HL-60 (cell line): Measurements from ENCODE around the gene TBX2.

Experiments
- CTCF ChIP-seq: IDR thresholded peaks from one replicate; pipeline ENCODE4 v1.5.1; 2011; ENCODE audit warnings: low read length, control low read depth, inconsistent platforms; ENCODE audit not compliant: insufficient read depth
- GABPA ChIP-seq: IDR thresholded peaks from 2 replicates; pipeline ENCODE4 v1.6.1; 2012; ENCODE audit warnings: low read depth
- POLR2AphosphoS5 ChIP-seq: IDR thresholded peaks from 2 replicates; pipeline ENCODE4 v1.6.1; 2012; ENCODE audit warnings: low read depth
- SPI1 ChIP-seq: IDR thresholded peaks from 2 replicates; pipeline ENCODE4 v1.6.1; 2012; ENCODE audit warnings: low read depth, mild to moderate bottlenecking, borderline replicate concordance
- TF ChIP-seq, protein P1 (sequence below): IDR thresholded peaks from 2 replicates; pipeline ENCODE4 v1.6.1; 2012; ENCODE audit warnings: low read depth; ENCODE audit not compliant: insufficient replicate concordance

GRCh38 chr17:61387011-61387410, 12.6 kb upstream of the TBX2 start:
- TF ChIP-seq CTCF, result no peak
- TF ChIP-seq, protein P1, sequence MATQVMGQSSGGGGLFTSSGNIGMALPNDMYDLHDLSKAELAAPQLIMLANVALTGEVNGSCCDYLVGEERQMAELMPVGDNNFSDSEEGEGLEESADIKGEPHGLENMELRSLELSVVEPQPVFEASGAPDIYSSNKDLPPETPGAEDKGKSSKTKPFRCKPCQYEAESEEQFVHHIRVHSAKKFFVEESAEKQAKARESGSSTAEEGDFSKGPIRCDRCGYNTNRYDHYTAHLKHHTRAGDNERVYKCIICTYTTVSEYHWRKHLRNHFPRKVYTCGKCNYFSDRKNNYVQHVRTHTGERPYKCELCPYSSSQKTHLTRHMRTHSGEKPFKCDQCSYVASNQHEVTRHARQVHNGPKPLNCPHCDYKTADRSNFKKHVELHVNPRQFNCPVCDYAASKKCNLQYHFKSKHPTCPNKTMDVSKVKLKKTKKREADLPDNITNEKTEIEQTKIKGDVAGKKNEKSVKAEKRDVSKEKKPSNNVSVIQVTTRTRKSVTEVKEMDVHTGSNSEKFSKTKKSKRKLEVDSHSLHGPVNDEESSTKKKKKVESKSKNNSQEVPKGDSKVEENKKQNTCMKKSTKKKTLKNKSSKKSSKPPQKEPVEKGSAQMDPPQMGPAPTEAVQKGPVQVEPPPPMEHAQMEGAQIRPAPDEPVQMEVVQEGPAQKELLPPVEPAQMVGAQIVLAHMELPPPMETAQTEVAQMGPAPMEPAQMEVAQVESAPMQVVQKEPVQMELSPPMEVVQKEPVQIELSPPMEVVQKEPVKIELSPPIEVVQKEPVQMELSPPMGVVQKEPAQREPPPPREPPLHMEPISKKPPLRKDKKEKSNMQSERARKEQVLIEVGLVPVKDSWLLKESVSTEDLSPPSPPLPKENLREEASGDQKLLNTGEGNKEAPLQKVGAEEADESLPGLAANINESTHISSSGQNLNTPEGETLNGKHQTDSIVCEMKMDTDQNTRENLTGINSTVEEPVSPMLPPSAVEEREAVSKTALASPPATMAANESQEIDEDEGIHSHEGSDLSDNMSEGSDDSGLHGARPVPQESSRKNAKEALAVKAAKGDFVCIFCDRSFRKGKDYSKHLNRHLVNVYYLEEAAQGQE, result no peak
- no peak for TF ChIP-seq POLR2AphosphoS5
- TF ChIP-seq GABPA, result no peak
- TF ChIP-seq SPI1, result no peak
